Glutamatergic neuron (in vitro differentiated cells): ENCODE results near the gene MTG2. TPM values are rescaled to one million over a fixed set of nuclear protein-coding genes. Genes with fewer than 3 reads are reported as not detected.

ENCODE experiments used
- DNase-seq: peaks from one replicate; pipeline ENCODE4 v3.0.0; 2022
- H3K27ac Mint-ChIP-seq: one replicate; pipeline ENCODE4 v1.8.0; 2020; ENCODE audit warnings: mild to moderate bottlenecking, mixed read lengths, inconsistent platforms; ENCODE audit not compliant: unreplicated experiment
- H3K27me3 Mint-ChIP-seq: one replicate; pipeline ENCODE4 v1.8.0; 2020; ENCODE audit warnings: mild to moderate bottlenecking, moderate library complexity, mixed read lengths, inconsistent platforms; ENCODE audit not compliant: unreplicated experiment
- H3K36me3 Mint-ChIP-seq: one replicate; pipeline ENCODE4 v1.8.0; 2020; ENCODE audit warnings: mild to moderate bottlenecking, mixed read lengths, inconsistent platforms; ENCODE audit not compliant: unreplicated experiment
- H3K4me1 Mint-ChIP-seq: one replicate; pipeline ENCODE4 v1.8.0; 2020; ENCODE audit warnings: mild to moderate bottlenecking, low read depth, mixed read lengths, inconsistent platforms; ENCODE audit not compliant: unreplicated experiment
- H3K4me3 Mint-ChIP-seq: one replicate; pipeline ENCODE4 v1.8.0; 2020; ENCODE audit warnings: mild to moderate bottlenecking, mixed read lengths, inconsistent platforms; ENCODE audit not compliant: unreplicated experiment
- H3K9me3 Mint-ChIP-seq: one replicate; pipeline ENCODE4 v1.8.0; 2020; ENCODE audit warnings: mild to moderate bottlenecking, moderate library complexity, mixed read lengths, inconsistent platforms; ENCODE audit not compliant: unreplicated experiment
- CTCF ChIP-seq: fragments of 200-600 bp; sonication (generic); IDR thresholded peaks from one replicate; pipeline ENCODE4 v1.5.0; 2021; ENCODE audit not compliant: partially characterized antibody, unreplicated experiment
- total RNA-seq: library from RNA; stranded (reverse); fragmentation: NEBNext Ultra II Directional; extraction: Animal tissue kit (Norgen Biotek cat#: 25700); gene quantifications from one replicate; pipeline ENCODE4 v1.2.1, GENCODE V29; 2021; ENCODE audit not compliant: unreplicated experiment

The MTG2 gene
- total RNA-seq, 1 donor from 2014 or later, result 27.1 TPM

GRCh38 chr20:62149532-62150309 lies 33.1 kb upstream of the MTG2 start:
- peaks cover 23% of the 10 kb centered on the region for H3K9me3 Mint-ChIP-seq
- H3K4me3 Mint-ChIP-seq, result peak overlapping the region; percentile 34
- peaks cover 9% of the 10 kb centered on the region for H3K27me3 Mint-ChIP-seq
- peaks cover 22% of the 10 kb centered on the region for H3K4me1 Mint-ChIP-seq
- TF ChIP-seq CTCF, result no peak
- no peak for DNase-seq
- H3K36me3 Mint-ChIP-seq, result peaks cover 24% of the 10 kb centered on the region
- no peak overlapping the region for H3K27ac Mint-ChIP-seq

DNA sequence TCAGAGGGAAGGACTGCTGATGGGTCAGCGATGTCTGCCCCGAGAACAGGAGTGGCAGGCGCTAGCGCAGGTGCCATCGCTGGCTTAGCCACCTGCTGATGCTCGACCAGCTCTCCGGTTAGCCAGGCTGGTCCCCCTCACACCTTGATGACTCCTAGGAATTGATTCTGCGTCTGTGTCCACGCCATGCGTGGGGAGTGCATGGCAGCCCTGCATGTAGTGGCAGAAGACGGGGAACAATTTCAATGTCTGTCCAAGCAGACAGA lies 32.6 kb upstream of the MTG2 start:
- no peak for DNase-seq
- Mint-ChIP-seq H3K4me3 (peak overlapping the region; percentile 34), H3K36me3 (peaks cover 27% of the 10 kb centered on the region), H3K27ac (peak overlapping the region; percentile 43), H3K9me3 (peaks cover 23% of the 10 kb centered on the region), H3K4me1 (peaks cover 21% of the 10 kb centered on the region), H3K27me3 (peaks cover 7% of the 10 kb centered on the region)
- TF ChIP-seq CTCF, result no peak

- peaks cover 19% of the 10 kb centered on the region for H3K9me3 Mint-ChIP-seq
- peaks cover 28% of the 10 kb centered on the region for H3K4me1 Mint-ChIP-seq
- H3K27ac Mint-ChIP-seq, result no peak overlapping the region
- peaks cover 27% of the 10 kb centered on the region for H3K36me3 Mint-ChIP-seq
- H3K4me3 Mint-ChIP-seq, result no peak overlapping the region
- no peak for TF ChIP-seq CTCF
- H3K27me3 Mint-ChIP-seq, result peaks cover 4% of the 10 kb centered on the region
- DNase-seq, result no peak
These were observed 31.6 kb upstream of the MTG2 start for GRCh38 chr20:62151225-62151624.

DNA sequence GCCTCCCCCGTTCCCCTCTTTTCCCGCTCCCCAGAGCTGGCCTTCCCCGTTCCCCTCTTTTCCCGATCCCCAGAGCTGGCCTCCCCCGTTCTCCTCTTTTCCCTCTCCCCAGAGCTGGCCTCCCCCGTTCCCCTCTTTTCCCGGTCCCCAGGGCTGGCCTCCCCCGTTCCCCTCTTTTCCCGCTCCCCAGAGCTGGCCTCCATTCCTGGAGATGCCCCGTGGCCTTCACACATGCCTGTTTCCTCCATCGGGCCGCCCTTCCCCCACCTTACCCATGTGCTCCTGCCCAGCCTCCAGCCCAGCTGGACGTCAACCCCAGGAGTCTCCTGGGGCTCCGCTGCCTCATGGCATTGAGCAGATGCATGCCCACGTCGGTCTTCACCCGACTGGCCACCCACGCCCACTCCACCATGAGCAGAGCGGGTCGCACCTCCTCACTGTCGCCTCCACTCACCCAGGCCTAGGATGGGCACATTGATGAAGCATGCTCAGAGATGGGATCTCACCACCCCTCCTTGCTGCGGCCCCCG lies 30.9 kb upstream of the MTG2 start:
- TF ChIP-seq CTCF, result no peak
- H3K36me3 Mint-ChIP-seq, result peaks cover 27% of the 10 kb centered on the region
- no peak overlapping the region for H3K27ac Mint-ChIP-seq
- no peak overlapping the region for H3K4me3 Mint-ChIP-seq
- no peak for DNase-seq
- peaks cover 4% of the 10 kb centered on the region for H3K27me3 Mint-ChIP-seq
- H3K9me3 Mint-ChIP-seq, result peaks cover 19% of the 10 kb centered on the region
- H3K4me1 Mint-ChIP-seq, result peaks cover 29% of the 10 kb centered on the region
